Liver (tissue), 9 donors: ENCODE measurements around the gene DDX39B. TPM values are rescaled to one million over a fixed set of nuclear protein-coding genes. Genes with fewer than 3 reads are reported as not detected.
"Not testable (repeated sequence)": the region's sequence is repeated elsewhere in the genome, so short reads cannot be mapped to it uniquely, and the experiment has no call there.

ENCODE experiments used
- DNase-seq: peaks from one replicate; pipeline ENCODE4 v3.0.0-alpha.2; 2017; ENCODE audit warnings: low spot score
- H3K27ac ChIP-seq, 2 donors: one replicate each; pipeline ENCODE4 v1.7.0; 2013; ENCODE audit warnings: inconsistent platforms in 2 of 2, low read length in 2 of 2, control low read depth in 1 of 2, low read depth in 1 of 2, mild to moderate bottlenecking in 1 of 2
- H3K27me3 ChIP-seq, 4 donors: one replicate each; pipeline versions ENCODE4 v1.6.1 to v1.7.0; 2013; ENCODE audit warnings: low read length in 3 of 4, inconsistent platforms in 1 of 4, mild to moderate bottlenecking in 1 of 4, moderate library complexity in 1 of 4; ENCODE audit not compliant: control insufficient read depth in 4 of 4, insufficient read depth in 4 of 4
- H3K36me3 ChIP-seq, 4 donors: one replicate each; pipeline versions ENCODE4 v1.6.1 to v1.7.0; 2013; ENCODE audit warnings: low read length in 3 of 4, mild to moderate bottlenecking in 3 of 4, low read depth in 1 of 4, moderate library complexity in 1 of 4; ENCODE audit not compliant: control insufficient read depth in 4 of 4, insufficient read depth in 3 of 4
- H3K4me1 ChIP-seq, 4 donors: one replicate each; pipeline versions ENCODE4 v1.6.1 to v1.7.0; 2013; ENCODE audit warnings: low read length in 3 of 4, mild to moderate bottlenecking in 3 of 4, moderate library complexity in 1 of 4; ENCODE audit not compliant: control insufficient read depth in 4 of 4, insufficient read depth in 4 of 4
- H3K4me3 ChIP-seq, 3 donors: one replicate each; pipeline versions ENCODE4 v1.6.1 to v1.7.0; 2013; ENCODE audit warnings: low read length in 3 of 3, control low read depth in 1 of 3, low read depth in 1 of 3, mild to moderate bottlenecking in 1 of 3
- H3K9ac ChIP-seq, 2 donors: one replicate each; pipeline ENCODE4 v1.7.0; 2013; ENCODE audit warnings: low read length in 2 of 2, mild to moderate bottlenecking in 2 of 2, moderate library complexity in 2 of 2, control low read depth in 1 of 2, low read depth in 1 of 2
- H3K9me3 ChIP-seq, 4 donors: one replicate each; pipeline versions ENCODE4 v1.6.1 to v1.7.0; 2013; ENCODE audit warnings: low read length in 3 of 4; ENCODE audit not compliant: control insufficient read depth in 4 of 4
- EGR1 ChIP-seq, 2 donors: IDR thresholded peaks; 2 replicates each; pipeline ENCODE4 v1.6.1; 2016 to 2018; ENCODE audit warnings: antibody characterized with exemption in 2 of 2, low read depth in 2 of 2
- FOXA1 ChIP-seq: IDR thresholded peaks from 2 replicates; pipeline ENCODE4 v1.6.1; 2016; ENCODE audit warnings: antibody characterized with exemption
- FOXA2 ChIP-seq: IDR thresholded peaks from 2 replicates; pipeline ENCODE4 v1.6.1; 2016; ENCODE audit warnings: antibody characterized with exemption
- GABPA ChIP-seq, 2 donors: IDR thresholded peaks in 1 of 2; conservative IDR thresholded peaks in 1 of 2; 2 replicates each; pipeline ENCODE4 v1.6.1; 2016; ENCODE audit warnings: antibody characterized with exemption in 2 of 2, mild to moderate bottlenecking in 1 of 2, moderate library complexity in 1 of 2
- HNF4A ChIP-seq, 2 donors: conservative IDR thresholded peaks; 2 replicates each; pipeline ENCODE4 v1.6.1; 2016; ENCODE audit warnings: antibody characterized with exemption in 2 of 2, mild to moderate bottlenecking in 2 of 2
- JUND ChIP-seq, 2 donors: IDR thresholded peaks; 2 replicates each; pipeline ENCODE4 v1.6.1; 2016; ENCODE audit warnings: antibody characterized with exemption in 2 of 2
- NR2F2 ChIP-seq: IDR thresholded peaks from 2 replicates; pipeline ENCODE4 v1.6.1; 2016; ENCODE audit warnings: antibody characterized with exemption
- RAD21 ChIP-seq, 2 donors: IDR thresholded peaks; 2 replicates each; pipeline ENCODE4 v1.6.1; 2016; ENCODE audit warnings: antibody characterized with exemption in 2 of 2, mild to moderate bottlenecking in 2 of 2
- YY1 ChIP-seq: IDR thresholded peaks from 2 replicates; pipeline ENCODE4 v1.6.1; 2016; ENCODE audit warnings: antibody characterized with exemption, mild to moderate bottlenecking
- WGBS: extraction: QIAGEN DNeasy Blood & Tissue Kit; methylation state at CpG from one replicate; pipeline ENCODE4 v1.1.7; 2013; 5-methylcytosine and 5-hydroxymethylcytosine counted together
- polyA plus RNA-seq, 2 donors: library from polyadenylated mRNA; stranded (reverse) in 1 of 2; unstranded in 1 of 2; fragments of 200-250 nt in 1 of 2; fragments of >200 nt in 1 of 2; fragmentation: Nextera tagmentation in 1 of 2; extraction: Ambion mirVana in 1 of 2; gene quantifications; one replicate each; pipeline versions ENCODE4 v1.2.1 to v1.2.3, GENCODE V29; 2013 to 2015
- total RNA-seq, 2 donors: library from RNA; depleted of rRNA; stranded (reverse); fragments of >200 nt; gene quantifications; one replicate each; pipeline ENCODE4 v1.2.3, GENCODE V29; 2014
- TF ChIP-seq, protein P1 (sequence below): IDR thresholded peaks from 2 replicates; pipeline ENCODE4 v1.6.1; 2016; ENCODE audit warnings: antibody characterized with exemption, mild to moderate bottlenecking
- TF ChIP-seq, protein P2 (sequence below): IDR thresholded peaks from 2 replicates; pipeline ENCODE4 v1.6.1; 2016; ENCODE audit warnings: antibody characterized with exemption
- TF ChIP-seq, protein P3 (sequence below): fragments of 150-350 bp; IDR thresholded peaks from 2 replicates; pipeline ENCODE4 v1.5.1; 2017; ENCODE audit warnings: improper control_type of control experiment, low read depth, low read length; ENCODE audit not compliant: missing input control
- TF ChIP-seq, protein P4 (sequence below): IDR thresholded peaks from 2 replicates; pipeline ENCODE4 v1.6.1; 2016; ENCODE audit warnings: antibody characterized with exemption
- donor health status: healthy.
- donor health status: healthy.
- donor health status: healthy.
- donor health status: healthy.
- donor health status: healthy.

The DDX39B gene
- total and polyA plus RNA-seq, 4 donors, result 75.0 to 254 (median 135) TPM

DNA sequence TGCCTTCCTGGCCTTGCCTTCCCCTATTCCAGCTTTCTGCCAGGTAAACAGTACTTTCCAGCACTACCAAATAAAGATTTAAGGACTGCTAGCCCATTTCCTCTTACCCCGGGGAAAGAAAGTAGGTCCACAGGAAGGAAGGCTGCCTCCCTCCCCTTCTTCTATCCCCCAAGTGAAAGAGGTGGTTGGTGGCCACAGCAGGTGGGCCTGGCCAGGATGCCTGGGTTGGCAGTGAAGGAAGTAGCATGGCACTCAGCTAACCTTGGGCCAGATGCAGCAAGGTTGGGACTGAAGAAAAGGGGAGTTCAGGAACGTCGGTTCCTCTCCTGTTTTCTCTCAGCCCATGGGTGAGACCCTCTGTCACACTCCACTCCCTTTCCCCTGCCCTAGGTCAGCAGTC lies 14.5 kb upstream of the DDX39B start:
- WGBS, result 75% methylated on average over 3 of the region's 3 CpGs
- no peak for DNase-seq
- H3K9me3 ChIP-seq, result no peaks in the 10 kb centered on the region
- H3K9ac ChIP-seq, result no peak overlapping the region
- peaks cover 6 to 14% (median 11%) of the 10 kb centered on the region in 4 donors for H3K36me3 ChIP-seq
- no peak for TF ChIP-seq HNF4A (conservative IDR thresholded peaks at IDR 0.05)
- TF ChIP-seq, protein P1, sequence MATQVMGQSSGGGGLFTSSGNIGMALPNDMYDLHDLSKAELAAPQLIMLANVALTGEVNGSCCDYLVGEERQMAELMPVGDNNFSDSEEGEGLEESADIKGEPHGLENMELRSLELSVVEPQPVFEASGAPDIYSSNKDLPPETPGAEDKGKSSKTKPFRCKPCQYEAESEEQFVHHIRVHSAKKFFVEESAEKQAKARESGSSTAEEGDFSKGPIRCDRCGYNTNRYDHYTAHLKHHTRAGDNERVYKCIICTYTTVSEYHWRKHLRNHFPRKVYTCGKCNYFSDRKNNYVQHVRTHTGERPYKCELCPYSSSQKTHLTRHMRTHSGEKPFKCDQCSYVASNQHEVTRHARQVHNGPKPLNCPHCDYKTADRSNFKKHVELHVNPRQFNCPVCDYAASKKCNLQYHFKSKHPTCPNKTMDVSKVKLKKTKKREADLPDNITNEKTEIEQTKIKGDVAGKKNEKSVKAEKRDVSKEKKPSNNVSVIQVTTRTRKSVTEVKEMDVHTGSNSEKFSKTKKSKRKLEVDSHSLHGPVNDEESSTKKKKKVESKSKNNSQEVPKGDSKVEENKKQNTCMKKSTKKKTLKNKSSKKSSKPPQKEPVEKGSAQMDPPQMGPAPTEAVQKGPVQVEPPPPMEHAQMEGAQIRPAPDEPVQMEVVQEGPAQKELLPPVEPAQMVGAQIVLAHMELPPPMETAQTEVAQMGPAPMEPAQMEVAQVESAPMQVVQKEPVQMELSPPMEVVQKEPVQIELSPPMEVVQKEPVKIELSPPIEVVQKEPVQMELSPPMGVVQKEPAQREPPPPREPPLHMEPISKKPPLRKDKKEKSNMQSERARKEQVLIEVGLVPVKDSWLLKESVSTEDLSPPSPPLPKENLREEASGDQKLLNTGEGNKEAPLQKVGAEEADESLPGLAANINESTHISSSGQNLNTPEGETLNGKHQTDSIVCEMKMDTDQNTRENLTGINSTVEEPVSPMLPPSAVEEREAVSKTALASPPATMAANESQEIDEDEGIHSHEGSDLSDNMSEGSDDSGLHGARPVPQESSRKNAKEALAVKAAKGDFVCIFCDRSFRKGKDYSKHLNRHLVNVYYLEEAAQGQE, result no peak
- TF ChIP-seq FOXA2, result no peak
- TF ChIP-seq NR2F2, result no peak
- TF ChIP-seq EGR1 (IDR thresholded peaks at IDR 0.05; ENCODE audit: low read depth in 2 of 2), result no peak
- TF ChIP-seq FOXA1, result no peak
- TF ChIP-seq, protein P2, sequence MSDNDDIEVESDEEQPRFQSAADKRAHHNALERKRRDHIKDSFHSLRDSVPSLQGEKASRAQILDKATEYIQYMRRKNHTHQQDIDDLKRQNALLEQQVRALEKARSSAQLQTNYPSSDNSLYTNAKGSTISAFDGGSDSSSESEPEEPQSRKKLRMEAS, result no peak
- H3K27me3 ChIP-seq, result no peaks in the 10 kb centered on the region
- H3K27ac ChIP-seq, result no peak overlapping the region
- no peak overlapping the region for H3K4me3 ChIP-seq
- peaks cover 0 to 22% (median 7%) of the 10 kb centered on the region in 4 donors for H3K4me1 ChIP-seq

DNA sequence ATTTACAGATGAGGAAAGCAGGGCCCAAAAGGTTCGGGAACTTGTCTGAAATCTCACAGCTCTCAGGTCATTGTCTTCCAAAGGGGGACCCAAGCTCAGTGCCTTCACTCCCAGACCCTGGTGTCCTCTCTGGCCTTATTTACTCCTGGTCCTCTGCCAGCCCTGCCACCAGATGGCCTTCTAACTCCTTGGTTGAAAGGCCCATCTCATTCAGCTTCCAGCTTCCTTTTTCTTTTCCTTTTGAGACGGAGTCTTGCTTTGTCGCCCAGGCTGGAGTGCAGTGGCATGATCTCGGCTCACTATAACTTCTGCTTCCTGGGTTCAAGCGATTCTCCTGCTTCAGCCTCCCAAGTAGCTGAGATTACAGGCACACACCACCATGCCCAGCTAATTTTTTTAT lies 9.6 kb upstream of the DDX39B start:
- WGBS, result 59% methylated on average over 5 of the region's 5 CpGs
- not testable (repeated sequence) for H3K27ac ChIP-seq, H3K9ac ChIP-seq, H3K9me3 ChIP-seq, H3K4me3 ChIP-seq, DNase-seq, H3K27me3 ChIP-seq
- H3K36me3 ChIP-seq, result peaks cover 0 to 17% (median 14%) of the 10 kb centered on the region in 4 donors
- H3K4me1 ChIP-seq, result peaks cover 5 to 17% (median 13%) of the 10 kb centered on the region in 4 donors
- TF ChIP-seq, protein P3, sequence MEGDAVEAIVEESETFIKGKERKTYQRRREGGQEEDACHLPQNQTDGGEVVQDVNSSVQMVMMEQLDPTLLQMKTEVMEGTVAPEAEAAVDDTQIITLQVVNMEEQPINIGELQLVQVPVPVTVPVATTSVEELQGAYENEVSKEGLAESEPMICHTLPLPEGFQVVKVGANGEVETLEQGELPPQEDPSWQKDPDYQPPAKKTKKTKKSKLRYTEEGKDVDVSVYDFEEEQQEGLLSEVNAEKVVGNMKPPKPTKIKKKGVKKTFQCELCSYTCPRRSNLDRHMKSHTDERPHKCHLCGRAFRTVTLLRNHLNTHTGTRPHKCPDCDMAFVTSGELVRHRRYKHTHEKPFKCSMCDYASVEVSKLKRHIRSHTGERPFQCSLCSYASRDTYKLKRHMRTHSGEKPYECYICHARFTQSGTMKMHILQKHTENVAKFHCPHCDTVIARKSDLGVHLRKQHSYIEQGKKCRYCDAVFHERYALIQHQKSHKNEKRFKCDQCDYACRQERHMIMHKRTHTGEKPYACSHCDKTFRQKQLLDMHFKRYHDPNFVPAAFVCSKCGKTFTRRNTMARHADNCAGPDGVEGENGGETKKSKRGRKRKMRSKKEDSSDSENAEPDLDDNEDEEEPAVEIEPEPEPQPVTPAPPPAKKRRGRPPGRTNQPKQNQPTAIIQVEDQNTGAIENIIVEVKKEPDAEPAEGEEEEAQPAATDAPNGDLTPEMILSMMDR, result peak; percentile 40
- peak; percentile 75 to 81 for TF ChIP-seq RAD21 (IDR thresholded peaks at IDR 0.05)

DNA sequence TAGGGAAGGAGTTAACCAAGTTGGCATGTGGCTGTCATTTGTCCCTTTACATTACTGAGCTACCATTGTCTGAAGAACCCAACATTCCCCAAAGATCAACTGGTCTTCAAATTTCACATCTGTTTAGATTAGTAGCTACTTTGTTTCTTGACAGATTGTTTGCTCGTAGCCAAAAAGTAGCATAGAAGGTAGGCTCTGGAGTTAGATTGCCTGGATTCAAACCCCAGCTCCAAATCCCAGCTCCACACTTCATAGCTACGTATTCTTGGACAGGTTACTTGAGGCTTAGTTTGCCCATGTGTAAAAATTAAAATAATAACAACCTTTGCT lies 6.7 kb upstream of the DDX39B start:
- peak overlapping the region; percentile 34 to 84 for H3K27ac ChIP-seq
- peak overlapping the region in 2 of 3 donors; percentile 15 to 78 for H3K4me3 ChIP-seq
- H3K27me3 ChIP-seq, result no peaks in the 10 kb centered on the region
- H3K4me1 ChIP-seq, result peaks cover 5 to 20% (median 14%) of the 10 kb centered on the region in 4 donors
- H3K9me3 ChIP-seq, result no peaks in the 10 kb centered on the region
- 95% methylated on average over 2 of the region's 2 CpGs for WGBS
- H3K36me3 ChIP-seq, result peaks cover 0 to 13% (median 10%) of the 10 kb centered on the region in 4 donors
- H3K9ac ChIP-seq, result peak overlapping the region in 1 of 2 donors; percentile 36
- no peak for DNase-seq
- TF ChIP-seq, protein P1, result no peak
- TF ChIP-seq RAD21 (IDR thresholded peaks at IDR 0.05) (no peak), HNF4A (conservative IDR thresholded peaks at IDR 0.05) (no peak), FOXA2 (no peak), JUND (IDR thresholded peaks at IDR 0.05) (no peak), GABPA (IDR thresholded peaks at IDR 0.05 in 1 of 2, conservative IDR thresholded peaks at IDR 0.05 in 1 of 2) (no peak), YY1 (no peak), NR2F2 (no peak)
- TF ChIP-seq, protein P4, sequence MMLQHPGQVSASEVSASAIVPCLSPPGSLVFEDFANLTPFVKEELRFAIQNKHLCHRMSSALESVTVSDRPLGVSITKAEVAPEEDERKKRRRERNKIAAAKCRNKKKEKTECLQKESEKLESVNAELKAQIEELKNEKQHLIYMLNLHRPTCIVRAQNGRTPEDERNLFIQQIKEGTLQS, result no peak
- TF ChIP-seq, protein P2, result no peak
- TF ChIP-seq, protein P3, result no peak
